Hypothalamus (tissue), 51 donors: ENCODE data around the gene ATP1A4.

Experiments used
- DNase-seq, 51 donors: peaks; one replicate each; lab custom pipeline; 2025; lab: John Stamatoyannopoulos, UW

Gene ATP1A4

GRCh38 chr1:160137216-160137862, 14.1 kb upstream of the ATP1A4 start:
- DNase-seq: no peak

GRCh38 chr1:160139840-160140239, 11.6 kb upstream of the ATP1A4 start:
- DNase-seq: no peak

- DNase-seq: no peak
These were observed 7.7 kb upstream of the ATP1A4 start for GRCh38 chr1:160143695-160144094.

GRCh38 chr1:160144921-160145320, 6.5 kb upstream of the ATP1A4 start:
- DNase-seq: peak in 7 of 51 donors; percentile 12 to 27 (median 15)

- no peak for DNase-seq
These were observed 5.3 kb upstream of the ATP1A4 start for GRCh38 chr1:160146107-160146506.

GRCh38 chr1:160148121-160148520, 3.3 kb upstream of the ATP1A4 start:
- DNase-seq: no peak

GRCh38 chr1:160149233-160149632, 2.2 kb upstream of the ATP1A4 start:
- no peak for DNase-seq

GRCh38 chr1:160149716-160150115, 1.7 kb upstream of the ATP1A4 start:
- no peak for DNase-seq

- no peak for DNase-seq
These were observed 3.4 kb downstream of the ATP1A4 start for GRCh38 chr1:160154790-160155189.

- no peak for DNase-seq
These were observed 5.0 kb downstream of the ATP1A4 start for GRCh38 chr1:160156361-160156760.

GRCh38 chr1:160157174-160157573, 5.8 kb downstream of the ATP1A4 start:
- DNase-seq: no peak

GRCh38 chr1:160158031-160158430, 6.6 kb downstream of the ATP1A4 start:
- no peak for DNase-seq

GRCh38 chr1:160158534-160158933, 7.1 kb downstream of the ATP1A4 start:
- DNase-seq: no peak

- no peak for DNase-seq
These were observed 8.4 kb downstream of the ATP1A4 start for GRCh38 chr1:160159846-160160245.

- DNase-seq: peak in 23 of 51 donors; percentile 2 to 43 (median 24)
These were observed 10.7 kb downstream of the ATP1A4 start for GRCh38 chr1:160161965-160162705.

GRCh38 chr1:160162931-160163330, 11.5 kb downstream of the ATP1A4 start:
- no peak for DNase-seq

GRCh38 chr1:160163615-160164014, 12.2 kb downstream of the ATP1A4 start:
- DNase-seq: no peak

GRCh38 chr1:160164121-160164520, 12.7 kb downstream of the ATP1A4 start:
- no peak for DNase-seq

GRCh38 chr1:160166166-160166868, 14.9 kb downstream of the ATP1A4 start:
- peak in 1 of 51 donors; percentile 40 for DNase-seq

GRCh38 chr1:160167056-160167455, 15.7 kb downstream of the ATP1A4 start:
- no peak for DNase-seq

GRCh38 chr1:160167580-160167979, 16.2 kb downstream of the ATP1A4 start:
- DNase-seq: no peak

GRCh38 chr1:160168016-160168415, 16.6 kb downstream of the ATP1A4 start:
- DNase-seq: no peak
